Lung (tissue), 12 donors: ENCODE measurements around the gene PSMB2. TPM values are rescaled to one million over a fixed set of nuclear protein-coding genes. Genes with fewer than 3 reads are reported as not detected.

ENCODE experiments used
- ATAC-seq: fragments of 200-7000 bp; cut with Tn5 transposase; one replicate; pipeline ENCODE4 v1.9.1; 2020; ENCODE audit warnings: moderate number of reproducible peaks; ENCODE audit not compliant: insufficient read depth, low FRiP score
- DNase-seq, 3 donors: peaks; one replicate each; pipeline ENCODE4 v3.0.0-alpha.2; 2013 to 2017
- H3K27ac ChIP-seq, 2 donors: one replicate each; pipeline ENCODE4 v1.5.1; 2013; ENCODE audit warnings: mild to moderate bottlenecking in 2 of 2, moderate library complexity in 2 of 2, control low read depth in 1 of 2, inconsistent platforms in 1 of 2, low read depth in 1 of 2, low read length in 1 of 2
- H3K27me3 ChIP-seq, 3 donors: one replicate each; pipeline ENCODE4 v1.5.1; 2013; ENCODE audit warnings: low read length in 2 of 3; ENCODE audit not compliant: control insufficient read depth in 3 of 3, insufficient read depth in 3 of 3
- H3K36me3 ChIP-seq, 4 donors: one replicate each; pipeline ENCODE4 v1.5.1; 2013; ENCODE audit warnings: low read length in 4 of 4, mild to moderate bottlenecking in 1 of 4, moderate library complexity in 1 of 4; ENCODE audit not compliant: control insufficient read depth in 4 of 4, insufficient read depth in 4 of 4
- H3K4me1 ChIP-seq, 5 donors: one replicate each; pipeline ENCODE4 v1.5.1; 2013; ENCODE audit warnings: low read length in 5 of 5, mild to moderate bottlenecking in 2 of 5, moderate library complexity in 1 of 5; ENCODE audit not compliant: control insufficient read depth in 5 of 5, insufficient read depth in 5 of 5
- H3K4me3 ChIP-seq: one replicate; pipeline ENCODE4 v1.5.1; 2013; ENCODE audit warnings: mild to moderate bottlenecking, control low read depth, moderate library complexity
- H3K9ac ChIP-seq, 2 donors: one replicate each; pipeline ENCODE4 v1.5.1; 2013; ENCODE audit warnings: low read length in 2 of 2, control low read depth in 1 of 2; ENCODE audit not compliant: insufficient read depth in 1 of 2
- H3K9me3 ChIP-seq, 4 donors: one replicate each; pipeline ENCODE4 v1.5.1; 2013; ENCODE audit warnings: low read length in 3 of 4, mild to moderate bottlenecking in 1 of 4, moderate library complexity in 1 of 4; ENCODE audit not compliant: control insufficient read depth in 4 of 4, insufficient read depth in 3 of 4
- CTCF ChIP-seq: IDR thresholded peaks from 2 replicates; pipeline ENCODE4 v1.5.1; 2012; ENCODE audit warnings: mild to moderate bottlenecking; ENCODE audit errors: control extremely low read depth, extremely low read depth
- WGBS, 2 donors: extraction: QIAGEN DNeasy Blood & Tissue Kit; methylation state at CpG; one replicate each; pipeline ENCODE4 v1.1.7; 2013; 5-methylcytosine and 5-hydroxymethylcytosine counted together
- polyA plus RNA-seq, 2 donors: library from polyadenylated mRNA; stranded (reverse); fragments of 200-250 nt; gene quantifications; one replicate each; pipeline ENCODE4 v1.2.1, GENCODE V29; 2013
- total RNA-seq, 2 donors: library from RNA; depleted of rRNA in 1 of 2; stranded (reverse); fragments of >200 nt in 1 of 2; gene quantifications; one replicate each; pipeline ENCODE4 v1.2.1, GENCODE V29; 2014 to 2021
- donor health status: control.
- donor health status: control.
- donor health status: Bipolar disorder and iron deficiency.
- donor health status: healthy.
- donor health status: DM: yes; HTN: yes; CAD: no.

PSMB2 gene
- total and polyA plus RNA-seq, 4 donors: 32.0 to 59.2 (median 57.8) TPM

GRCh38 chr1:35592991-35593769 lies 48.1 kb downstream of the PSMB2 start:
- no peak for TF ChIP-seq CTCF
- ATAC-seq (no peak), DNase-seq (no peak)
- 67 to 69% methylated on average over 8 of the region's 8 CpGs for WGBS, 2 donors
- Histone ChIP-seq H3K9ac (no peak overlapping the region), H3K27ac (no peak overlapping the region), H3K4me1 (peaks cover 0 to 7% (median 0%) of the 10 kb centered on the region in 5 donors), H3K4me3 (no peak overlapping the region), H3K27me3 (no peaks in the 10 kb centered on the region), H3K9me3 (no peaks in the 10 kb centered on the region), H3K36me3 (peaks cover 0 to 7% (median 1%) of the 10 kb centered on the region in 4 donors)

- Histone ChIP-seq H3K27ac (no peak overlapping the region), H3K9me3 (no peaks in the 10 kb centered on the region), H3K36me3 (peaks cover 0 to 7% (median 1%) of the 10 kb centered on the region in 4 donors), H3K27me3 (no peaks in the 10 kb centered on the region), H3K9ac (no peak overlapping the region), H3K4me1 (peaks cover 0 to 7% (median 0%) of the 10 kb centered on the region in 5 donors), H3K4me3 (no peak overlapping the region)
- no peak for DNase-seq
- ATAC-seq: no peak
- WGBS, 2 donors: 95 to 100% methylated on average over 8 of the region's 8 CpGs
- TF ChIP-seq CTCF: no peak
Observed at GRCh38 chr1:35591211-35591610, 50.1 kb downstream of the PSMB2 start.

- no peak overlapping the region for H3K9ac ChIP-seq
- WGBS, 2 donors: 93 to 95% methylated on average over 25 of the region's 25 CpGs
- ATAC-seq (no peak), DNase-seq (no peak)
- no peak for TF ChIP-seq CTCF
- H3K27ac ChIP-seq: no peak overlapping the region
- H3K27me3 ChIP-seq: no peaks in the 10 kb centered on the region
- no peak overlapping the region for H3K4me3 ChIP-seq
- peaks cover 0 to 6% (median 1%) of the 10 kb centered on the region in 4 donors for H3K36me3 ChIP-seq
- H3K9me3 ChIP-seq: no peaks in the 10 kb centered on the region
- peaks cover 0 to 7% (median 0%) of the 10 kb centered on the region in 5 donors for H3K4me1 ChIP-seq
Observed at GRCh38 chr1:35590476-35591040, 50.8 kb downstream of the PSMB2 start.
